GM10248 (cell line): ENCODE data around the gene CACNG7.

Experiments
- CTCF ChIA-PET: fragments of 300-600 bp; sonication (Branson Sonifier 250); formaldehyde crosslinking; extraction: SDS; loops from one replicate; lab custom pipeline; 2021; ENCODE audit warnings: antibody characterized with exemption; lab: Yijun Ruan, JAX
- POLR2A ChIA-PET: fragments of 350-650 bp; sonication (Branson Sonifier 250); formaldehyde crosslinking; extraction: SDS; loops from one replicate; lab custom pipeline; 2020; ENCODE audit warnings: antibody characterized with exemption; lab: Yijun Ruan, JAX
- DNase-seq: peaks from one replicate; pipeline ENCODE4 v3.0.0; 2012; ENCODE audit errors: extremely low spot score
- CTCF ChIP-seq: IDR thresholded peaks from 2 replicates; pipeline ENCODE4 v1.5.1; 2012; ENCODE audit warnings: mild to moderate bottlenecking, low read depth; ENCODE audit errors: extremely low read depth, missing control alignments, control extremely low read depth

The CACNG7 gene

GRCh38 chr19:53991224-53992113 lies 82.4 kb downstream of the CACNG7 start, which contains the start of gene CACNG6:
TSS of gene CACNG6 (plus strand) at chr19:53991637. CDS start at chr19:53992878, 1,241 bp downstream.
- POLR2A ChIA-PET = no interaction called here
- CTCF ChIA-PET = no interaction called here
- DNase-seq = no peak
- TF ChIP-seq CTCF = no peak

GRCh38 chr19:53992211-53992610 lies 83.1 kb downstream of the CACNG7 start:
- ChIA-PET CTCF (no interaction called here), POLR2A (no interaction called here)
- DNase-seq = no peak
- no peak for TF ChIP-seq CTCF

- DNase-seq = no peak
- TF ChIP-seq CTCF = no peak
- POLR2A ChIA-PET = no interaction called here
- CTCF ChIA-PET = no interaction called here
These were observed 83.7 kb downstream of the CACNG7 start for GRCh38 chr19:53992815-53993214.

GRCh38 chr19:53993448-53993847 lies 84.4 kb downstream of the CACNG7 start:
- ChIA-PET POLR2A (no interaction called here), CTCF (no interaction called here)
- DNase-seq = no peak
- no peak for TF ChIP-seq CTCF
